HG02678 (cell line): ENCODE data around the gene EVX2.

Source experiments
- ATAC-seq: cut with Tn5 transposase; IDR thresholded peaks from one replicate; pipeline ENCODE4 v1.9.1; 2021; ENCODE audit warnings: mild to moderate bottlenecking, moderate library complexity; ENCODE audit not compliant: unreplicated experiment

Gene EVX2

DNA sequence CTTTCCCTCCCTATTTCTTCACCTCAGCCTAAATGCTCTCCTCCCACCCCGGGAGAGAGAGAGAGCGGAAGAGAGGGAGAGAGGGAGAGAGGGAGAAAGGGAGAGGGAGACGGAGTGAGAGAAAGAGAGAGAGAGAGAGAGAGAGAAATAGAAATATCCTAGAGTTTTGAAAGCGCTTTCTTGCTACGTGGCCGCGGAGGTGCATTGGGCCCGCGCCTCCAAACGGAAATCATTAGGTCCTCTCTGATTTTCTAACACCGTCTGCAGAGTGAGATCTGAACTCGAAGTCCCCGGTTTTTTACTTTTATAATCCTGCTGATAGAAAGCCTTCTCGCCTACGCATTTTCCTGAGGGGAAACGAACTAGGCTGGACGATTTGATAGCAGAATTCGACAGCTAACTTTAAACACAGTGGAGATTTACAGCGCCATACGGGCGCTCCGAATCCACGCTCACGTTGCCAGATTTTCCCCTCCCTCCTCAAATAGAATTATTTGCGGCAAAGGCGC is 903 bp upstream of the EVX2 start:
- no peak for ATAC-seq

- ATAC-seq, result no peak
Measured at GRCh38 chr2:176082824-176083751, 674 bp downstream of the EVX2 start.

DNA sequence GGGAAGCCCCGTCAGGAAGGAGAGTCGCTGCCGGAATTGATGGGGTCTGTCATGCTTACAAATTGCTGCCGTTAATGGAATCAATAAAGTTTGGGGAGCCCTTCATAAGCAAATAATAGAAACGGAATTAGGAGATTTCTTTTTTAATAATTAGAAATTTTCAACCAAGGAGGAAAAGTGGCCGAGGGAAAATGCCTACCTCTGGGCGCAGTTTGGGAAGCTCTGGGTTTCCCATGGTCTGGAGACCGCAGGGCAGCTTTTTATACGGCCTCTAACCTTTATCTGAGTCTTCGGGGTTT is 1.3 kb downstream of the EVX2 start:
- no peak for ATAC-seq

DNA sequence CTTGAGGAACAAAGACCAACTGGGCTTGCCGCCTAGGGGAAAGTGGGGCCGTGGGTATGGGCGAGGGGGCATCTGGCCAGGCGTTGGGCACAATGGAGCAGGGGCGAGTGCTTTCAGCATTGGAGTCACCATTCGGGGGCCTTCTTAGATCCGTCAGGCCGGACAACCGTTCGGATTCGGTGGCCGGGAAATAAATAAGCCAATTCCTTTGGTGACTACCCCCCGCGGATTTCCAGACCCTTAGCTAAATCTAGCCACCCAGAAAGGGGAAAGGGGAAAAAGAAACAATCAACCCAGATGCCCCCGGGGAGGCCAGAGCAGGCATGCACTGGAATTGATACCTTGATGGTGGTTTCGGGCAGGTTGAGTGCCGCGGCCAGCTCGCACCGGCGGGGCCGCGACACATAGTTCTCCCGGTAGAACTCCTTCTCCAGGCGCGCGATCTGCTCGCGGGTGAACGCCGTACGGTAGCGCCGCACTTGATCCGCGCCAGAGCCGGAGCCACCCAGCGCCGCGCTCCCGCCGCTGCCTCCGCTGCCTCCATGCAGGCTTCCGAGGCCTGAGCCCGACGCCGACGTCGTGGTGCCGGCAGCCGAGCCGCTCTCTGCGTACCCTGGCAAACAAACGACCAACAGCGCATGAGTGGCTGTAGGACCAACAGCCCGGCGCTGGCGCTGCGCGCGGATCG is 1.8 kb downstream of the EVX2 start:
- ATAC-seq, result no peak

GRCh38 chr2:176081376-176081836 is 2.4 kb downstream of the EVX2 start:
- ATAC-seq, result no peak

DNA sequence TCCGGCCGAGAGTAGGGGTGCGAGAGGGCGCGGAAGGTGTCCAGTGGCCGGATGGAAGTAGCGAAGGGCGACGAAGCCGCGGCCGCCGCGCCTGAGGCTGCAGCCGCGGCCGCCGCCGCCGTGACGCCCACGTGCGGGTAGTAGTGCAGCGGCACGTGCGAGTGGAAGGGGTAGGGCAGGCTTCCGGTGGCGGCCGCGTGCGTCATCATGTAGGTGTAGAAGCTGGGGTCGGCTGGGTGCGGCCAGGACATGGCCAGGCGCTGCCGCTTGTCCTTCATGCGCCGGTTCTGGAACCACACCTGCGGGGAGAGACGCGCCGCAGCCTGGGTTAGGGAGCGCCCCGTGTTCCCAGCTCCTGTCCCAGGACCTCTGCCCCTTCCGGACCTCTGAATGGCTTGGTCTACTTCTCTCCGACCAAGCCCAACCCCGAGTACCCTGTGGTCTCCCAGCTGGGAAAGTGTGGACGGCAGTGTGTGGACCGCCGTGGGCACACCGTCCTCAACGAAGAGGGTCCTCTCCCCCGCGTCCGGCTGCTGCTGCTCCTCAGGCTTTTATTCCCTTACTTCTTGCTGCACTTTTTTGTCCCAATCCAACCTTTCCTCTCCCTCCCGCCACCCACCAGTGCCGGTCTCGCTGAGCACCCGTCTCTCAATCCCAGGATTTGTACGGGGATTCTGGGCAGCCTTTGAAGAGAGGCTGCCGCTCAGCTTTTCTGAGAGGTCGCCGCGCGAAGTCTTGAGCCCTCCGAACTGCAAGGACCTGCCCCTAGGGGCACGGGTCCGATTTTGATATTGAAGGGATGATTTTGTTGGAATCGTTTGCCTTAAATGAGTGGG is 3.0 kb downstream of the EVX2 start:
- ATAC-seq, result no peak

DNA sequence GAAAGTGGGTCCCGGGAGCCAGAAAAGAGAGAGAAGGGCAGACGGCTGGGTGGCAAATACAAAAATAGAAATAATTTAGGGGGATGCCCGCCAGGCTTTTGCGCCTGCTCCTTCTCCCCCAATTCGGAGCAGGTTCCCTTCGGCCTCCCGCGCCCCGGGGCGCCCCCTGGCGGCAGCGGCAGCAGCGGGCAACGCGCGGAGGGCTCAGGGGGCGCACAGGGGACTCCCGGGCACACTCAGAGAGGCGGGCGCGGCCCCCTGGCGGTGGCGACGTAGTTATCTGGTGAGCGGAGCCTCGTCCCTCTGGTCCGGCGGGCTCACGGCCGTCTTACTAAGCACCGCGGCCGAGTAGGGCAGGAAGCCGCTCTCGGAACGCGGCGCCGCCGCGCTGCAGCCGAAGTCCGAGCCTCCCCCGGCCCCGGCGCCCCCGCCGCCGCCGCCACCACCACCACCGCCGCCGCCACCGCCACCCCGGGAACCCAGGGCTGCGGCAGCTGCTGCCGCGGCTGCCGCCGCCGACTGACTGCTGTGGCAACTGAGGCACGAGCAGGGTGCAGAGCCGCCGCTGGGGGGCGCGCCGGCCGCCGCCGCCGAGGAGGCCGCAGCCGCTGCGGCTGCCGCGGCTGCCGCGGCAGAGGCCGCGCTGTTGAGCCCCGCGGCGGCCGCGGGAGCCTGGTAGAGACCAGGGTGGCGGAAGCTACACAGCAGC is 3.8 kb downstream of the EVX2 start:
- no peak for ATAC-seq

DNA sequence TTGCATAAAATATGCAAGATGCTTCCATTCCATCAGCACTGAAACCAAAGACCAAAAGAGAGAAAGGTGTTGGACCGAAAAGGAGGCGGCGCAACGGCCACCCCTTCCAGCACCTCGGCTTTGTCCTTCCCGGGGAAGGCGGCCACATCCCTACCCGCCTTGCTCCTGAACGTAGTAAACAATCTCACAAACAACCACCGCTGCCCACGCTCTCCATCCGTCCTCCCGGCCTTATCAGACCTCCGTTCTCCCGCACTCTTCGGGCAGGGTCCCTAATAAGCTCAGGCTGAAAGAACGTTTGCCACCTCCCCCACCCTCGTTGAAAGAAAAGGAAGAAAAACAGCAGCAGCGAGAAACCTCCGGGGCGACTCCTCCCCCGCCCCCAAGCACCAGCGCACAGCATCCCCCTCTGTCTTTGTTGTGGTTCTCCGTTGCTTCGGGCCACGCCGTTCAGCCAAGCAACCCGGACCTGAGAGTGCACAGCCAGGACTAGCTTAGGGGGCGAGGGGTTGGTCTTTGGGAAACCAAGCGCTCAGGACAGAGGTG is 4.4 kb downstream of the EVX2 start:
- ATAC-seq, result no peak

DNA sequence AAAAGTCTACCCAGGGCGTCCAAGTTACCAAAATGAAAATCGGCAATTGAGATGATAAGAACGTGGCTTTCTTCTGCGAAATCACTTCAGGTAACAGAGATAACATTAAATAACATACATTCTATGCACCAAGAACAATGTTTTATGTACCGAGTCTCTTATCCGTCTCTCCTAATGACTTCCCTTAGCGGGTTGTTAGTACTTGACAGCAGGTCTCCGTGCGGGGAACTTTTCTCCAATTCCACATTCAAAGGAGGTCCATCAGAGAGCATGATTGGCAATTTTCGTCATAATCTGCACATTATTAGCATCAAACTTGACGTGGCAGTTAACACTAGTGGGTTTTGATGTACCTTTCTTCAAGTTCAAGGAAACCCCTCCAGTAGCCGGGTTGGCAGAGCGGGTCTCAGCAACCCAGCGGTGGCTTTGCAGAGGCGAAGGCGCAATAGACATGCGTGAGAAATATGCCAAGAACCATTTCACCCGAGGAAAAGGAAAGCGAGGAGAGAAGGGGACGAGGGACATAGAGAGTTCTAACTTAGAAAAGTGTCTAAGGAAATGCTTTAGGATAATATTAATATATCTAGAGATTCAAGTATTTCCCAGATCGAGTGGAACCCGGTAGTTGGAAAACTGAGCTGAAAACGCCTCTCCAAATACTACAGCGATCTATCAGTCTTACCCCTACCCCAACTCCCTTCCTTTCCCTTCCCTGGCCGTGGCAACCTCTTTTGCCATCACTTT is 5.0 kb downstream of the EVX2 start:
- no peak for ATAC-seq

DNA sequence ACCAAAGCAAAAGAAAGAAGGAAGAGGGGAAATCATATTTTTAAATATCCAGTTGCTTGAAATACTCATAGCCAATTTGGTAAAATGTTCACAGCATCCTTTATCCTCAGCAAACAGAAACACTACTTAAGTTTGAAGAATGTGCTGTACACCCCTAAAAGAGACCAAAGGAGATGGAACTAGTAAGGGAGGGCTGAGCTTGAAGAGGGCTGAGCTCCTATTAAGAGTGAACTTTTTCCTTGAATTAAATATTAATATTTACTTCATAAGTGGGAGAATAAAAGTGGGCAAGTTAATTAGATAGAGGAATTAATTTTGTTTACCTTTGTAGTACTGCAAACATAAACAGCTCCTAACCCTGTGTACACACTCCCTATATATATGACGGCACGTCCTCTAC is 7.0 kb downstream of the EVX2 start:
- no peak for ATAC-seq

DNA sequence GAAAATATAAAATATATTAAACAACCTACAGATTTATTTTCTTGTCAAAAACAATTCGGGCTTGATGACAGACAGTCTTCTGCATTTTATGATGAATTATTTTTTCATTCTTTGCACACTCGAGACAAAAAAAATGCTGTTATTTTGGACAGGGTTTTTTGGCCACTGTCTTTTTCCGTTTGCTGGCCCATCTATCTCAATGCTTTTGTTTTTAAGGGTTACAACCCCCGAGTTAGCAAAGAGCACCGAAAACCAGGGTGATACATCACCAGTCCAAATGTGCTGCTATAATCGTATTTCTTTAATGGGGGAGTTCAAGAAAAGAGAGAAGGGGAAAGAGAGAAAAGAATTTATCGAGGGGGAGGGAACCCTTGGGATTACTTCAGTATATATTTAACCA is 7.7 kb downstream of the EVX2 start:
- no peak for ATAC-seq

DNA sequence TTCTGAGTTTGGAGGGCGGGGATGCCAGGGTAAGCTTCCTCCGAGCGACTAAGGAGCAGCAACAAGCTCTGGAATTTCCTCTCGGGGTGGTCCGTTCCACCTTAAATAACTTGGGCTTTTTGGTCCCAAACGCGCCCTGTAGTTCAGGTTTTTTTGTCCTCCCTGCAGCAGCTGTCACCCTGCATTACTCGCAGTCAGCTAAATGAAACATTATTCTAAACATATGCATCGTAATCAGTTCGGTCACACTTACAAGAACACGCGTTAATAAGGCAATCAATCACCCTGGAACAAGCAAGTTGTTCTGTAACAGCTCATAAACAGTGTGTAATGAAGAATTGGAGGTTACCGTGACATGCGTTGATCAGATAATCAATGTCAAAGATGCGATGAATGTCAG is 8.3 kb downstream of the EVX2 start:
- no peak for ATAC-seq

- ATAC-seq, result no peak
Measured at GRCh38 chr2:176074919-176075425, 8.8 kb downstream of the EVX2 start.

DNA sequence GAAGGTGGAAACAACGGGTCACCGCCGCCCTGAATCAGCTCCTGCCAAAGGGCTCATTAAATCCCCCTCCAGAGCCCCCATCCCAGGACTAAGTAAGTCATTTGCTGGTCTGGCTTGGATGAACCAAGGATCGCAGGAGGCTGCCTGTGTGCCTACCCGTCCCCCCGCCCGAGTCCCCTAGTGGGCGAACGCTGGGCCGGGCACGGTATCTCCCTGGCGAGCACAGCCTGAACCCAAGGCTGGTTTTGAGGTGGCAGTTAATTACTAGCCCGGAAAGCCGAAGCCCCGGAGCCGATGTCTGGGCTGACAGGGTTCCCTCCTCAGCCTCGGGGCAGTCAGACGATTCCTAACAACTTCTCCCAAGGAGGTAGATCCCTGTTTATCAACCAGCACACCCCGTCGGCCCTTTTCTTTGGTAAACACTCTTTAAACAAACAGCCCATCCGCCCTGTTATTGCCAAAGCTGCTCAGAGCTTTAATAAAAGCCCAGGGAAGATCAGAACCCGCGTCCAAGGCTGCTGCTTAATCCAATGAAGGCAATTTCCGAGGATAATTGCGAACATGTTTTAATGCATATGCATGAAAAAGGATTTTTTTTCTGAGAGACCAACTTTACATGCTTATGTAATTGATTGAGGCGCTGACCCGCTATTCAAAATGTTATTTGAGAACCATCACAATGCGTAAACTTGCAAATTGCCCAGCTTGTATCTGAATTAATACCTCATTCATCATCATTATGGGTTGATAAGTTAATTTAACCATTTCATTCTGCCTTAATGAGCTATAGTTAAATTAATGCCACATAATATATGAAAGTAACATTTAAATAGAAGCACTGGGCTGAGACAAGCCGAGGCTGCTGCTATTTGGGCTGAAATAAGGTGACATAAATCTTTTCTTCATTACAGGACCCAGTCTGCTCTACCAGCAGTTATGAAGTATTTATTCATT is 10.5 kb downstream of the EVX2 start:
- no peak for ATAC-seq

DNA sequence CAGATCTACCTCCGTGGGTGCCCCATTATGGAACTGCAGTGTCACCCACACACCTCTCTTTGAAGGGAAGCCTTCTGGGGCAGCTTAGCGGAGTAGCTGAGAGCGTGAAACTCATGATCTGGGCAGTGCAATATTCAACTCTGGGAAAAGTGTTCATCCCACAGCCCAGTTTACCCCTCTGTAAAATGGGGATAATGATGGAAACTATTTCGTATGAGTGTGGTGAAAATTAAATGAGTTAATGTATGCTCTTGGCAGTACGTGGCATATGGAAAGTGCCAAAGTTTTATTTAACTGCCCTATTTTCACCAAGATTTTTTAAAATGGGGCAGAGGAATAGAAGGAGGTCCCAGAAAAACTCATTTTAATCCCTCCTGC is 11.5 kb downstream of the EVX2 start:
- no peak for ATAC-seq

DNA sequence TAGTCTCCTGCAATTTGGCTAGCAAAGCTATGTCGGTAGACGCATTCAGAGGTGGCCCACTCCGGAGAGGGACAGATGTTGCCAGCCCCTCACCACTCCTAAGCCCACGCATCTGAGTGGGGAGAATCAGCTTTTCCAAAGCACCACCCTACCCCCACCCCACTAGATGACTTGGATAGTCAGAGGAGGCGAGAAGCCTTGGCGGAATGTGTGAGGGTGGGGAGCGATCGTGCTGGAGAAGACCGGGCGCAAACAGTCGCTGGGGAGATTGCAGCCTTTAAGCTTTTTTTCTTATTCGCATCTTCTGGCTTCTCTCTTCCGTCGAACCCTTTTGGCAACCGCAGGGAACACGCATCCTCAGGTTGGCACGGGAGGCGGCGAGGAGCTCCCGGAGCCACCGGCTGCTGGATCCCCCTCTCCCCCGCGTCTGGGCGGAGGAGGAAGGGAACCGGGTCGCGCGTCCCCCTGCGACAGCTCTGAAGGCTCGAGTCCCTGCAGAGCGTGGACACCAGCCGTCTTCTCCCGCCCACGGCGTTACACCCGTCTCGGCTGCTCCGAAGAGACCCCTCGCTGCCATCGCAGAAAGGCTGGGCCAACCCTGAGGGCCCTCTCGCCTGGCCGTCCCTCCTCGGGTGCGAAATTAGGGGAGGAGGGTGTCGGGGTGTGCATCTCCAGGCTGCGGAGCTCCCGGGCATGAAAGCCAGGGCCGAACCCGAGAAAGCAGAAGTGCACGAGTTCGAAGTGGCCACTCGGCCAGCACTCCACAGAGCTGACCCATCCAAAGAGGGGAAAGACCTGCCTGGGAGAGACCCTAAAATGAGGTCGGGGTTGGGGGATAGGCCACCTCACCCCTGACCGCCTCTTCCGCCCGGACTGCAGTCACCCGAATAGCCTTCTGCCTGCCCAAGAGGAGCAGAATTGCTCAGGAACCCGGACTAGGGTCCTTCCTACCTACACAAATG is 12.2 kb downstream of the EVX2 start:
- no peak for ATAC-seq

GRCh38 chr2:176068419-176068832 is 15.3 kb downstream of the EVX2 start:
- ATAC-seq, result no peak
